SU-DHL-6 (cell line): Measurements from ENCODE around the gene AGXT.

Experiments used
- EZH2phosphoT487 ChIP-seq: fragments of 200-600 bp; sonication (generic), shearing (Covaris generic); conservative IDR thresholded peaks from 2 replicates; pipeline ENCODE4 v1.6.1; 2018; ENCODE audit warnings: mild to moderate bottlenecking, antibody characterized with exemption, low read length, moderate library complexity, mixed read lengths
- TF ChIP-seq, protein P1 (sequence below): fragments of 200-600 bp; sonication (generic); IDR thresholded peaks from one replicate; pipeline ENCODE4 v1.5.1; 2017; ENCODE audit warnings: antibody characterized with exemption, mild to moderate bottlenecking, low read length, moderate library complexity; ENCODE audit not compliant: insufficient read depth, poor library complexity, severe bottlenecking

DNA sequence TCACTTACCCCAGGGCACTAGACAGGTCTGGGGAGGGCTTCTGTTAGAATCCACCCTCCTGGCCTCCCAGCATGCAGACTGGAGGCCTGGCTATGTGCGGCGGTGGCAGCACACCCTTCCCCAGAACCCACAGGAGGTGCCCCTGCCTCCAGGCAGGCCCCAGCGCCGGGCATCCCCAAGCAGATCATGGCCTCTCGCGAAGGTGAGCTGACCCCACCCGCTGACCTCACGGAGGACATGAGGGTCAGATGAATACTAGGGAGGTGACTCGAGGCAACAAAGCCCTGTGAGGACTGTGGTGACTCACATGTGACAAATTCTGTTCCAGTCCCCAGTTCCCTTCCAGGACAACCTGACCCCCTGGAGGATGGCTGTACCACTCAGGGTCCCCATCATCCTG lies 25.4 kb downstream of the AGXT start:
- TF ChIP-seq, protein P1, sequence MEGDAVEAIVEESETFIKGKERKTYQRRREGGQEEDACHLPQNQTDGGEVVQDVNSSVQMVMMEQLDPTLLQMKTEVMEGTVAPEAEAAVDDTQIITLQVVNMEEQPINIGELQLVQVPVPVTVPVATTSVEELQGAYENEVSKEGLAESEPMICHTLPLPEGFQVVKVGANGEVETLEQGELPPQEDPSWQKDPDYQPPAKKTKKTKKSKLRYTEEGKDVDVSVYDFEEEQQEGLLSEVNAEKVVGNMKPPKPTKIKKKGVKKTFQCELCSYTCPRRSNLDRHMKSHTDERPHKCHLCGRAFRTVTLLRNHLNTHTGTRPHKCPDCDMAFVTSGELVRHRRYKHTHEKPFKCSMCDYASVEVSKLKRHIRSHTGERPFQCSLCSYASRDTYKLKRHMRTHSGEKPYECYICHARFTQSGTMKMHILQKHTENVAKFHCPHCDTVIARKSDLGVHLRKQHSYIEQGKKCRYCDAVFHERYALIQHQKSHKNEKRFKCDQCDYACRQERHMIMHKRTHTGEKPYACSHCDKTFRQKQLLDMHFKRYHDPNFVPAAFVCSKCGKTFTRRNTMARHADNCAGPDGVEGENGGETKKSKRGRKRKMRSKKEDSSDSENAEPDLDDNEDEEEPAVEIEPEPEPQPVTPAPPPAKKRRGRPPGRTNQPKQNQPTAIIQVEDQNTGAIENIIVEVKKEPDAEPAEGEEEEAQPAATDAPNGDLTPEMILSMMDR = no peak
- TF ChIP-seq EZH2phosphoT487 = no peak
